Endothelial cell of umbilical vein (primary cell): Measurements from ENCODE around the gene SAPCD2. TPM values are rescaled to one million over a fixed set of nuclear protein-coding genes. Genes with fewer than 3 reads are reported as not detected.

Source experiments
- BruUV-seq: library from RNA; stranded (reverse); fragments of 400-500 nt; replicated peaks from 2 replicates; lab custom pipeline; 2021; lab: Mats Ljungman, UMichigan
- CTCF ChIA-PET: fragments of 300-600, 350-600 bp; sonication (Branson Sonifier 250); formaldehyde crosslinking; loops from one replicate; lab custom pipeline; 2021; ENCODE audit warnings: antibody characterized with exemption, inconsistent platforms; lab: Charles Lee
- POLR2A ChIA-PET: fragments of 300-600, 350-600 bp; sonication (Branson Sonifier 250); formaldehyde crosslinking; loops from one replicate; lab custom pipeline; 2021; ENCODE audit warnings: antibody characterized with exemption, inconsistent platforms; lab: Charles Lee
- DNase-seq: peaks from one replicate; pipeline ENCODE4 v3.0.0-alpha.2; 2011; ENCODE audit warnings: low read depth, low spot score
- FAIRE-seq: peaks from 2 replicates; lab custom pipeline; 2011; peaks lifted over from hg19 to GRCh38; lab: Jason Lieb, UNC
- H2AFZ ChIP-seq: 2 replicates; pipeline ENCODE4 v1.6.0; 2012; ENCODE audit warnings: low read depth, low read length, control low read depth, inconsistent platforms
- H3K27ac ChIP-seq: 2 replicates; pipeline ENCODE4 v1.5.1; 2011; ENCODE audit warnings: low read depth, mild to moderate bottlenecking, control low read depth, low read length, moderate library complexity; ENCODE audit not compliant: insufficient read depth
- H3K27me3 ChIP-seq, 2 experiments: 2 replicates each; pipeline versions ENCODE4 v1.6.0 to v1.6.1; 2011; ENCODE audit warnings: low read length in 2 of 2, mixed read lengths in 1 of 2; ENCODE audit not compliant: control insufficient read depth in 2 of 2, insufficient read depth in 2 of 2
- H3K36me3 ChIP-seq, 2 experiments: 2 replicates in 1 of 2; 3 replicates in 1 of 2; pipeline ENCODE4 v1.5.1; 2011; ENCODE audit warnings: low read length in 2 of 2, mild to moderate bottlenecking in 1 of 2, moderate library complexity in 1 of 2; ENCODE audit not compliant: control insufficient read depth in 2 of 2, insufficient read depth in 2 of 2; ENCODE audit errors: extremely low read depth in 1 of 2
- H3K4me1 ChIP-seq: 3 replicates; pipeline ENCODE4 v1.5.1; 2011; ENCODE audit warnings: mild to moderate bottlenecking, low read length; ENCODE audit not compliant: control insufficient read depth, insufficient read depth; ENCODE audit errors: extremely low read depth
- H3K4me2 ChIP-seq: 2 replicates; pipeline ENCODE4 v1.6.1; 2011; ENCODE audit warnings: low read length, control low read depth, mixed read lengths; ENCODE audit not compliant: insufficient read depth
- H3K4me3 ChIP-seq, 3 experiments: fragments of 200-600 bp in 1 of 3; sonication (generic), shearing (Covaris generic) in 1 of 3; replicated peaks in 1 of 3; 2 replicates each; pipeline ENCODE4 v1.5.1; 2011 to 2016; ENCODE audit warnings: control low read depth in 3 of 3, low read length in 3 of 3, mild to moderate bottlenecking in 2 of 3, inconsistent platforms in 1 of 3, low read depth in 1 of 3, moderate library complexity in 1 of 3; ENCODE audit not compliant: insufficient read depth in 1 of 3
- H3K79me2 ChIP-seq: 2 replicates; pipeline ENCODE4 v1.6.0; 2012; ENCODE audit warnings: low read length, inconsistent platforms; ENCODE audit not compliant: control insufficient read depth, insufficient read depth
- H3K9ac ChIP-seq: replicated peaks from 2 replicates; pipeline ENCODE3; 2011; ENCODE audit warnings: low read length, control low read depth; ENCODE audit not compliant: insufficient read depth; ENCODE audit errors: extremely low read depth
- H3K9me1 ChIP-seq: replicated peaks from 3 replicates; pipeline ENCODE4 v1.6.0; 2011; ENCODE audit warnings: mild to moderate bottlenecking, low read length; ENCODE audit not compliant: control insufficient read depth, insufficient read depth; ENCODE audit errors: extremely low read depth
- H3K9me3 ChIP-seq: replicated peaks from 2 replicates; pipeline ENCODE4 v1.5.1; 2012; ENCODE audit warnings: low read length, inconsistent platforms; ENCODE audit not compliant: control insufficient read depth, insufficient read depth
- H4K20me1 ChIP-seq: replicated peaks from 2 replicates; pipeline ENCODE3; 2011; ENCODE audit warnings: mild to moderate bottlenecking, low read length; ENCODE audit not compliant: control insufficient read depth, insufficient read depth; ENCODE audit errors: extremely low read depth
- CTCF ChIP-seq, 2 donors: IDR thresholded peaks; 1 replicate in 1 of 2; 2 replicates in 1 of 2; pipeline ENCODE4 v1.5.1; 2011; ENCODE audit warnings: low read length in 2 of 2, mild to moderate bottlenecking in 2 of 2, moderate library complexity in 2 of 2, control low read depth in 1 of 2, inconsistent platforms in 1 of 2, low read depth in 1 of 2; ENCODE audit not compliant: insufficient read depth in 1 of 2; ENCODE audit errors: extremely low read depth in 1 of 2
- EZH2 ChIP-seq: IDR thresholded peaks from 2 replicates; pipeline ENCODE4 v1.6.1; 2012; ENCODE audit warnings: borderline replicate concordance, low read depth, mild to moderate bottlenecking, moderate library complexity, low read length, inconsistent platforms; ENCODE audit not compliant: severe bottlenecking
- FOS ChIP-seq: IDR thresholded peaks from 2 replicates; pipeline ENCODE4 v1.6.1; 2011; ENCODE audit warnings: mild to moderate bottlenecking, low read length, moderate library complexity, borderline replicate concordance; ENCODE audit not compliant: insufficient read depth
- GATA2 ChIP-seq: IDR thresholded peaks from 2 replicates; pipeline ENCODE4 v1.7.0; 2011; ENCODE audit warnings: low read depth, mild to moderate bottlenecking, moderate library complexity, mixed read lengths, low read length; ENCODE audit not compliant: insufficient read length, insufficient read depth
- JUN ChIP-seq: IDR thresholded peaks from 2 replicates; pipeline ENCODE4 v1.6.1; 2011; ENCODE audit warnings: borderline replicate concordance, low read depth; ENCODE audit not compliant: insufficient read length, insufficient read depth
- MAX ChIP-seq: IDR thresholded peaks from 2 replicates; pipeline ENCODE4 v1.6.1; 2011; ENCODE audit not compliant: insufficient read depth, insufficient read length
- MYC ChIP-seq: IDR thresholded peaks from one replicate; pipeline ENCODE4 v1.6.1; 2011; ENCODE audit warnings: mild to moderate bottlenecking, low read depth, low read length
- POLR2A ChIP-seq: IDR thresholded peaks from 2 replicates; pipeline ENCODE4 v1.6.1; 2012; ENCODE audit warnings: low read depth, mild to moderate bottlenecking, control low read depth, low read length
- POLR2AphosphoS5 ChIP-seq: IDR thresholded peaks from 2 replicates; pipeline ENCODE4 v1.6.1; 2012; ENCODE audit warnings: low read depth, mild to moderate bottlenecking, control low read depth, low read length, moderate library complexity; ENCODE audit not compliant: insufficient read depth
- dilution Hi-C: fragments of 300-500 bp; cut with MboI; formaldehyde crosslinking; loops from one replicate; pipeline ENCODE4 v1.15.0; 2019; ENCODE audit warnings: low sequenced_read_pairs; ENCODE audit not compliant: extremely low pct_ligation_motif_present
- intact Hi-C: fragments of 100-400 bp; cut with micrococcal nuclease; formaldehyde crosslinking; loops from one replicate; pipeline ENCODE4 v1.10.0; 2022
- polyA plus RNA-seq, 4 experiments: library from polyadenylated mRNA; depleted of rRNA in 3 of 4; stranded (reverse) in 3 of 4; unstranded in 1 of 4; fragments of >200 nt; gene quantifications; 2 replicates each; pipeline versions ENCODE4 v1.2.1 to v1.2.3, GENCODE V29; 2011 to 2012; ENCODE audit warnings: missing spikeins in 1 of 4
- total RNA-seq: library from RNA; stranded (reverse); gene quantifications from 2 replicates; pipeline ENCODE4 v1.2.3, GENCODE V29; 2021

The SAPCD2 gene
- total and polyA plus RNA-seq, 2 donors (not counting 3 experiments of a cell fraction or from before 2014, with no cell fraction given): 11.5 to 27.8 TPM

DNA sequence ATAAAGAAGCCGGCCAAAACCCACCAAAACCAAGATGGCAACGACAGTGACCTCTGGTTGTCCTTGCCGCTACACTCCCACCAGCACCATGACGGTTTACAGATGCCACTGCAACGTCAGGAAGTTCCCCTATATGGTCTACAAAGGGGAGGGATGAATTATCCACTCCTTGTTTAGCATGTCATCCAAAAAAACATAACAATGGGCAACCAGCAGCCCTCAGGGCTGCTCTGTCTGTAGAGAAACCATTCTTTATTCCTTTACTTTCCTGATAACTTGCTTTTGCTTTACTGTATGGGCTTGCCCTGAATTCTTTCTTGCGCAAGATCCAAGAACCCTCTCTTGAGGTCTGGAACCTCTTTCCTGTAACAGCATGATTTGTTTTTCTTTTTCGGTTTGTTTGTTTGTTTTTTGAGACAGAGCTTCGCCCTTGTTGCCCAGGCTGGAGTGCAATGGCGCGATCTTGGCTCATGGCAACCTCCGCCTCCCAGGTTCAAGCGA, 5.0 kb upstream of the SAPCD2 start:
- Histone ChIP-seq H3K27ac (no peak overlapping the region), H3K9me3 (no peaks in the 10 kb centered on the region), H3K27me3 (no peaks in the 10 kb centered on the region), H3K4me1 (peaks cover 10% of the 10 kb centered on the region), H2AFZ (no peak overlapping the region), H3K79me2 (peaks cover 6% of the 10 kb centered on the region), H3K36me3 (peaks cover 0 to 13% of the 10 kb centered on the region in 2 experiments), H3K9me1 (no peaks in the 10 kb centered on the region), H3K4me3 (no peak overlapping the region), H4K20me1 (no peaks in the 10 kb centered on the region), H3K4me2 (no peak overlapping the region), H3K9ac (no peak overlapping the region)
- CTCF ChIA-PET: interaction anchor here (2.7 to 3.7 kb wide), 3 partner anchors 8 to 29 kb away, joined by 13 to 29 read pairs (median 14); partner anchors contain the start of gene NPDC1
- no peak for FAIRE-seq
- BruUV-seq: no TSS peak
- intact Hi-C loops (no loop called here), dilution Hi-C loops (no loop called here)
- DNase-seq: no peak
- no peak for TF ChIP-seq FOS
- no peak for TF ChIP-seq JUN
- TF ChIP-seq MAX: no peak
- no peak for TF ChIP-seq POLR2A
- POLR2A ChIA-PET: interaction anchor here (0.7 kb wide), 1 partner anchor 21 kb away, joined by 4 read pairs; no protein-coding TSS in a partner anchor

- peaks cover 10% of the 10 kb centered on the region for H3K4me1 ChIP-seq
- peaks cover 6% of the 10 kb centered on the region for H3K79me2 ChIP-seq
- POLR2A ChIA-PET: no interaction called here
- no TSS peak for BruUV-seq
- intact Hi-C loops (no loop called here), dilution Hi-C loops (no loop called here)
- H3K4me3 ChIP-seq: no peak overlapping the region
- TF ChIP-seq CTCF (IDR thresholded peaks at IDR 0.05; ENCODE audit: extremely low read depth in 1 of 2, insufficient read depth in 1 of 2, low read depth in 1 of 2, low read length in 2 of 2) (no peak), JUN (no peak), FOS (no peak), POLR2AphosphoS5 (no peak), EZH2 (no peak), GATA2 (no peak), MAX (no peak), POLR2A (no peak), MYC (no peak)
- DNase-seq (no peak), FAIRE-seq (no peak)
- H3K9me1 ChIP-seq: no peaks in the 10 kb centered on the region
- peaks cover 0 to 7% of the 10 kb centered on the region in 2 experiments for H3K36me3 ChIP-seq
- CTCF ChIA-PET: interaction anchor here (2.9 kb wide), 1 partner anchor 11 kb away, joined by 13 read pairs; no protein-coding TSS in a partner anchor
- no peak overlapping the region for H2AFZ ChIP-seq
- H3K27ac ChIP-seq: no peak overlapping the region
- H3K4me2 ChIP-seq: no peak overlapping the region
- no peak overlapping the region for H3K9ac ChIP-seq
- H3K9me3 ChIP-seq: no peaks in the 10 kb centered on the region
- H4K20me1 ChIP-seq: no peaks in the 10 kb centered on the region
- no peaks in the 10 kb centered on the region for H3K27me3 ChIP-seq
Measured at GRCh38 chr9:137074657-137075274, 4.4 kb upstream of the SAPCD2 start.
